Liver (tissue), 9 donors: ENCODE data around the gene ZNF292. TPM values are rescaled to one million over a fixed set of nuclear protein-coding genes. Genes with fewer than 3 reads are reported as not detected.

Source experiments
- DNase-seq: peaks from one replicate; pipeline ENCODE4 v3.0.0-alpha.2; 2017; ENCODE audit warnings: low spot score
- H3K27ac ChIP-seq, 2 donors: one replicate each; pipeline ENCODE4 v1.7.0; 2013; ENCODE audit warnings: inconsistent platforms in 2 of 2, low read length in 2 of 2, control low read depth in 1 of 2, low read depth in 1 of 2, mild to moderate bottlenecking in 1 of 2
- H3K27me3 ChIP-seq, 4 donors: one replicate each; pipeline versions ENCODE4 v1.6.1 to v1.7.0; 2013; ENCODE audit warnings: low read length in 3 of 4, inconsistent platforms in 1 of 4, mild to moderate bottlenecking in 1 of 4, moderate library complexity in 1 of 4; ENCODE audit not compliant: control insufficient read depth in 4 of 4, insufficient read depth in 4 of 4
- H3K36me3 ChIP-seq, 4 donors: one replicate each; pipeline versions ENCODE4 v1.6.1 to v1.7.0; 2013; ENCODE audit warnings: low read length in 3 of 4, mild to moderate bottlenecking in 3 of 4, low read depth in 1 of 4, moderate library complexity in 1 of 4; ENCODE audit not compliant: control insufficient read depth in 4 of 4, insufficient read depth in 3 of 4
- H3K4me1 ChIP-seq, 4 donors: one replicate each; pipeline versions ENCODE4 v1.6.1 to v1.7.0; 2013; ENCODE audit warnings: low read length in 3 of 4, mild to moderate bottlenecking in 3 of 4, moderate library complexity in 1 of 4; ENCODE audit not compliant: control insufficient read depth in 4 of 4, insufficient read depth in 4 of 4
- H3K4me3 ChIP-seq, 3 donors: one replicate each; pipeline versions ENCODE4 v1.6.1 to v1.7.0; 2013; ENCODE audit warnings: low read length in 3 of 3, control low read depth in 1 of 3, low read depth in 1 of 3, mild to moderate bottlenecking in 1 of 3
- H3K9ac ChIP-seq, 2 donors: one replicate each; pipeline ENCODE4 v1.7.0; 2013; ENCODE audit warnings: low read length in 2 of 2, mild to moderate bottlenecking in 2 of 2, moderate library complexity in 2 of 2, control low read depth in 1 of 2, low read depth in 1 of 2
- H3K9me3 ChIP-seq, 4 donors: one replicate each; pipeline versions ENCODE4 v1.6.1 to v1.7.0; 2013; ENCODE audit warnings: low read length in 3 of 4; ENCODE audit not compliant: control insufficient read depth in 4 of 4
- ATF3 ChIP-seq: IDR thresholded peaks from 2 replicates; pipeline ENCODE4 v1.6.1; 2016; ENCODE audit warnings: antibody characterized with exemption
- CTCF ChIP-seq: fragments of 150-350 bp; IDR thresholded peaks from 2 replicates; pipeline ENCODE4 v1.5.1; 2017; ENCODE audit warnings: improper control_type of control experiment, low read depth, low read length; ENCODE audit not compliant: missing input control
- EGR1 ChIP-seq, 2 donors: IDR thresholded peaks; 2 replicates each; pipeline ENCODE4 v1.6.1; 2016 to 2018; ENCODE audit warnings: antibody characterized with exemption in 2 of 2, low read depth in 2 of 2
- FOXA2 ChIP-seq: IDR thresholded peaks from 2 replicates; pipeline ENCODE4 v1.6.1; 2016; ENCODE audit warnings: antibody characterized with exemption
- GABPA ChIP-seq, 2 donors: IDR thresholded peaks in 1 of 2; conservative IDR thresholded peaks in 1 of 2; 2 replicates each; pipeline ENCODE4 v1.6.1; 2016; ENCODE audit warnings: antibody characterized with exemption in 2 of 2, mild to moderate bottlenecking in 1 of 2, moderate library complexity in 1 of 2
- HNF4A ChIP-seq, 2 donors: conservative IDR thresholded peaks; 2 replicates each; pipeline ENCODE4 v1.6.1; 2016; ENCODE audit warnings: antibody characterized with exemption in 2 of 2, mild to moderate bottlenecking in 2 of 2
- HNF4G ChIP-seq: IDR thresholded peaks from 2 replicates; pipeline ENCODE4 v1.6.1; 2016; ENCODE audit warnings: antibody characterized with exemption
- JUND ChIP-seq, 2 donors: IDR thresholded peaks; 2 replicates each; pipeline ENCODE4 v1.6.1; 2016; ENCODE audit warnings: antibody characterized with exemption in 2 of 2
- MAX ChIP-seq: IDR thresholded peaks from 2 replicates; pipeline ENCODE4 v1.6.1; 2016; ENCODE audit warnings: antibody characterized with exemption
- RAD21 ChIP-seq, 2 donors: IDR thresholded peaks; 2 replicates each; pipeline ENCODE4 v1.6.1; 2016; ENCODE audit warnings: antibody characterized with exemption in 2 of 2, mild to moderate bottlenecking in 2 of 2
- RXRA ChIP-seq, 2 donors: IDR thresholded peaks; 2 replicates each; pipeline ENCODE4 v1.6.1; 2017 to 2018; ENCODE audit warnings: antibody characterized with exemption in 2 of 2, mild to moderate bottlenecking in 1 of 2
- SP1 ChIP-seq: IDR thresholded peaks from 2 replicates; pipeline ENCODE4 v1.6.1; 2018; ENCODE audit warnings: antibody characterized with exemption, mild to moderate bottlenecking
- TAF1 ChIP-seq: conservative IDR thresholded peaks from 2 replicates; pipeline ENCODE4 v1.6.1; 2016; ENCODE audit warnings: antibody characterized with exemption, mild to moderate bottlenecking
- YY1 ChIP-seq: IDR thresholded peaks from 2 replicates; pipeline ENCODE4 v1.6.1; 2016; ENCODE audit warnings: antibody characterized with exemption, mild to moderate bottlenecking
- ZBTB33 ChIP-seq: IDR thresholded peaks from 2 replicates; pipeline ENCODE4 v1.6.1; 2016; ENCODE audit warnings: antibody characterized with exemption
- WGBS: extraction: QIAGEN DNeasy Blood & Tissue Kit; methylation state at CpG from one replicate; pipeline ENCODE4 v1.1.7; 2013; 5-methylcytosine and 5-hydroxymethylcytosine counted together
- polyA plus RNA-seq, 2 donors: library from polyadenylated mRNA; stranded (reverse) in 1 of 2; unstranded in 1 of 2; fragments of 200-250 nt in 1 of 2; fragments of >200 nt in 1 of 2; fragmentation: Nextera tagmentation in 1 of 2; extraction: Ambion mirVana in 1 of 2; gene quantifications; one replicate each; pipeline versions ENCODE4 v1.2.1 to v1.2.3, GENCODE V29; 2013 to 2015
- total RNA-seq, 2 donors: library from RNA; depleted of rRNA; stranded (reverse); fragments of >200 nt; gene quantifications; one replicate each; pipeline ENCODE4 v1.2.3, GENCODE V29; 2014
- donor health status: healthy.
- donor health status: healthy.
- donor health status: healthy.
- donor health status: healthy.
- donor health status: healthy.

ZNF292 gene
- total and polyA plus RNA-seq, 4 donors = 2.7 to 16.4 (median 12.5) TPM

GRCh38 chr6:87220997-87221396 is 65.6 kb downstream of the ZNF292 start:
- Histone ChIP-seq H3K36me3 (peaks cover 6 to 19% (median 15%) of the 10 kb centered on the region in 4 donors), H3K4me1 (no peaks in the 10 kb centered on the region), H3K27ac (no peak overlapping the region), H3K9me3 (no peaks in the 10 kb centered on the region), H3K27me3 (no peaks in the 10 kb centered on the region), H3K9ac (no peak overlapping the region), H3K4me3 (no peak overlapping the region)
- TF ChIP-seq ATF3 (no peak), ZBTB33 (no peak)
- DNase-seq = no peak
- WGBS = 94% methylated on average over 1 of the region's 1 CpG

- WGBS = 95% methylated on average over 1 of the region's 1 CpG
- H3K36me3 ChIP-seq = peaks cover 6 to 19% (median 15%) of the 10 kb centered on the region in 4 donors
- no peak for DNase-seq
Observed at GRCh38 chr6:87222676-87223075, 67.3 kb downstream of the ZNF292 start.

More at GRCh38 chr6:87222676-87223075, 67.3 kb downstream of the ZNF292 start:
- Histone ChIP-seq H3K9me3 (no peaks in the 10 kb centered on the region), H3K4me1 (no peaks in the 10 kb centered on the region), H3K27me3 (no peaks in the 10 kb centered on the region), H3K4me3 (no peak overlapping the region), H3K9ac (no peak overlapping the region), H3K27ac (no peak overlapping the region)
- no peak for TF ChIP-seq RXRA (IDR thresholded peaks at IDR 0.05)
- TF ChIP-seq HNF4A (conservative IDR thresholded peaks at IDR 0.05) = no peak
- TF ChIP-seq ATF3 = no peak
- TF ChIP-seq ZBTB33 = no peak
- no peak for TF ChIP-seq YY1
- no peak for TF ChIP-seq TAF1
- TF ChIP-seq CTCF = no peak
- no peak for TF ChIP-seq RAD21 (IDR thresholded peaks at IDR 0.05)
- no peak for TF ChIP-seq SP1
- no peak for TF ChIP-seq EGR1 (IDR thresholded peaks at IDR 0.05; ENCODE audit: low read depth in 2 of 2)
- no peak for TF ChIP-seq FOXA2
- no peak for TF ChIP-seq MAX
- no peak for TF ChIP-seq HNF4G
- TF ChIP-seq GABPA (IDR thresholded peaks at IDR 0.05 in 1 of 2, conservative IDR thresholded peaks at IDR 0.05 in 1 of 2) = no peak
- no peak for TF ChIP-seq JUND (IDR thresholded peaks at IDR 0.05)
